WERI-Rb-1 (cell line): ENCODE results near the gene ALDH5A1.

ENCODE experiments used
- DNase-seq: peaks from one replicate; pipeline ENCODE4 v3.0.0-alpha.2; 2020
- H3K27ac ChIP-seq: fragments of 250-450 bp; sonication (Bioruptor Pico); 2 replicates; pipeline ENCODE4 v1.5.1; 2020; ENCODE audit warnings: mild to moderate bottlenecking, moderate library complexity
- H3K27me3 ChIP-seq: fragments of 250-450 bp; sonication (Bioruptor Pico); 2 replicates; pipeline ENCODE4 v1.5.1; 2021; ENCODE audit warnings: mild to moderate bottlenecking, low read depth, moderate library complexity; ENCODE audit not compliant: insufficient read depth, severe bottlenecking
- H3K36me3 ChIP-seq: fragments of 250-450 bp; sonication (Bioruptor Pico); 2 replicates; pipeline ENCODE4 v1.5.1; 2020; ENCODE audit warnings: mild to moderate bottlenecking, moderate library complexity
- H3K4me3 ChIP-seq: 2 replicates; pipeline ENCODE4 v1.5.1; 2011; ENCODE audit warnings: low read depth, mild to moderate bottlenecking, control low read depth, low read length
- H3K9me3 ChIP-seq: fragments of 250-450 bp; sonication (Bioruptor Pico); 2 replicates; pipeline ENCODE4 v1.5.1; 2021; ENCODE audit warnings: mild to moderate bottlenecking, moderate library complexity; ENCODE audit not compliant: severe bottlenecking
- CTCF ChIP-seq: IDR thresholded peaks from 2 replicates; pipeline ENCODE4 v1.5.1; 2011; ENCODE audit warnings: low read depth, mild to moderate bottlenecking, control low read depth, inconsistent platforms, low read length

ALDH5A1 gene

GRCh38 chr6:24564081-24564480, 69.3 kb downstream of the ALDH5A1 start:
- no peak for DNase-seq
- H3K27ac ChIP-seq: no peak overlapping the region
- H3K36me3 ChIP-seq: no peaks in the 10 kb centered on the region
- TF ChIP-seq CTCF: peak; percentile 39; the same call in 1 of the 2 replicates
- no peaks in the 10 kb centered on the region for H3K9me3 ChIP-seq
- no peak overlapping the region for H3K4me3 ChIP-seq
- no peaks in the 10 kb centered on the region for H3K27me3 ChIP-seq

- TF ChIP-seq CTCF: no peak
- H3K4me3 ChIP-seq: no peak overlapping the region
- H3K9me3 ChIP-seq: no peaks in the 10 kb centered on the region
- H3K27me3 ChIP-seq: no peaks in the 10 kb centered on the region
- no peak overlapping the region for H3K27ac ChIP-seq
- no peak for DNase-seq
- no peaks in the 10 kb centered on the region for H3K36me3 ChIP-seq
Observed at GRCh38 chr6:24565196-24565595, 70.4 kb downstream of the ALDH5A1 start.

- no peak for TF ChIP-seq CTCF
- Histone ChIP-seq H3K27me3 (no peaks in the 10 kb centered on the region), H3K9me3 (no peaks in the 10 kb centered on the region), H3K27ac (no peak overlapping the region), H3K4me3 (no peak overlapping the region), H3K36me3 (no peaks in the 10 kb centered on the region)
- peak; percentile 44 for DNase-seq
Observed at GRCh38 chr6:24566020-24566767, 71.4 kb downstream of the ALDH5A1 start.

GRCh38 chr6:24568683-24569082, 73.9 kb downstream of the ALDH5A1 start:
- Histone ChIP-seq H3K36me3 (no peaks in the 10 kb centered on the region), H3K27me3 (no peaks in the 10 kb centered on the region), H3K4me3 (no peak overlapping the region), H3K9me3 (no peaks in the 10 kb centered on the region), H3K27ac (no peak overlapping the region)
- no peak for TF ChIP-seq CTCF
- no peak for DNase-seq

GRCh38 chr6:24569811-24570210, 75.0 kb downstream of the ALDH5A1 start:
- Histone ChIP-seq H3K27ac (no peak overlapping the region), H3K4me3 (no peak overlapping the region), H3K27me3 (no peaks in the 10 kb centered on the region), H3K9me3 (no peaks in the 10 kb centered on the region), H3K36me3 (no peaks in the 10 kb centered on the region)
- no peak for TF ChIP-seq CTCF
- no peak for DNase-seq

GRCh38 chr6:24571361-24571760, 76.6 kb downstream of the ALDH5A1 start:
- Histone ChIP-seq H3K27me3 (no peaks in the 10 kb centered on the region), H3K27ac (no peak overlapping the region), H3K9me3 (no peaks in the 10 kb centered on the region), H3K36me3 (no peaks in the 10 kb centered on the region), H3K4me3 (no peak overlapping the region)
- TF ChIP-seq CTCF: no peak
- DNase-seq: no peak
